ENCODE measurements around the gene FABP6. TPM values are rescaled to one million over a fixed set of nuclear protein-coding genes. Genes with fewer than 3 reads are reported as not detected.
"Not testable (repeated sequence)": the region's sequence is repeated elsewhere in the genome, so short reads cannot be mapped to it uniquely, and the experiment has no call there.

Gene FABP6, protein sequence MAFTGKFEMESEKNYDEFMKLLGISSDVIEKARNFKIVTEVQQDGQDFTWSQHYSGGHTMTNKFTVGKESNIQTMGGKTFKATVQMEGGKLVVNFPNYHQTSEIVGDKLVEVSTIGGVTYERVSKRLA
- total RNA-seq = 6.2 TPM

DNA sequence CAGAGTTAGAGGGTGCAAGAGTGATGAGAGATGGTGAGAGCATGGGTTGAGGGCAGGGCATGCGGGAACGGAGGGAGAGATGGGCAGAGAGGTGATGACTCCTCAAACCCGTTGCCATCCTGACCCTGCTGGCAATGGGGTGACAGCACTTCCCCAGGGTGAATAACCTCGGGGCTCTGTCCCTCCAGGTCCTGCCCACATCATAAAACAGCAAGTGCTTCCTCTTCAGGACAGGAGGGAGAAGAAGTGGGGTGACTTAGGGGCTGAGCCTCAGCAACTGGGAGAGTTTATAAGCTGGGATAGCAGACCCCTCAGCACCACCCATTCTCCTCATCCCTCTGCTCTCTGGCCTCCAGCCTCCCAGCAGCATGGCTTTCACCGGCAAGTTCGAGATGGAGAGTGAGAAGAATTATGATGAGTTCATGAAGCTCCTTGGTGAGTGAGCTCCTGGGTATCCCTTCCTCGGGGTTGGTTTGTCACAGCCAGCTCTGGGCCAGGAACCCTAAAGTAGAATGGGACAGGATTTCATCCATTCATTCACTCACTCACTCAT lies at the start of gene FABP6:
FABP6 (plus strand) TSS at position 317 of the 553 bp plus-strand sequence; CDS start at position 369, 52 bp downstream.
- DNase-seq (ENCODE audit: low spot score) = no peak

DNA sequence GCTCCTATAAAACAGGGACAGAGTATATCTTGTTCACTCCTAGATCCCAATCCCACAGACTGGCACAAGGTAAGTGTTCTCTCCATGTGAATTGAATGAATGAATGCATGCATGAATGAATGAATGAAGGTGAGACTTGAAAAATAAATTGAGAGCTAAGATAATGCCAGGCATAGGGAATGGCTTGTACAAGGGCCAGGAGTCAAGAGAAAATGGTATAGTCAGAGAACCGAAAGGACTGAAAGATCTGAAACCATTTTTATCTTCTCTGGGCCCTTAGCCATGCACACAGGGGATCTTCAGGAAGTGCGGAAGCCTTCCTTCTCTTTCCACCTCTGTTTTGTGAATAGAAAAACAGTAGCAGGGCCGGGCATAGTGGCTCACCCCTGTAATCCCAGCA lies 48.4 kb upstream of the FABP6 start:
- DNase-seq (ENCODE audit: low spot score) = no peak

DNA sequence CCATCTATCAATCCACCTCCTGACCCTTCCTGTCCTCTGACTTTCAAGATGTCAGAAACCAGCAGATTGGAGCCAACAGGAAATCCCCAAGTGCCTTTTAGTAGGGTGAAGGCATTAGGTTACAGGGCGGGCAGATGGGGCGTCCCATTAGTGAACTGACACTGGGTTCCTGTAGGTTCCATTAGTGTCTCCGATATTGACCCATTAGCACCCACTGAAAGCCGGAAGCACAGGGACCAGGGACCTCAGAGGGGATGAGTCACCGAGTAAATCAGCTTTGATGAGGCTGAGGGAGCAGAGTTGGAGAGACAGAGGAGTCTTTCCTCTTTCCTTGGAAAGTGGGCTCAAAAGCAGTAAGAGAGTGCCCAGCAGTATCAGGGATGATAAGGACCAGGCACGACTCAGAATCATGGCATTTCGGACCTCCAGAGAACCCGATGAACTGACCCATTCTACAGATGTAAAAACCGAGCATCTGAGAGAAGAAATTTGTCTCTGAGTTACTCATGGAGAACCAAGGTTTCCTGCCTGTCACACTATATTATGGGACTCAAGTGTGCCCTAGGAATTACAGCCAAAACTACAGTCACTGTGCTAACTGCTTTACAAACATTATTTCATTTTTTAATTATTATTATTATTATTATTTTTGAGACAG lies 47.2 kb upstream of the FABP6 start:
- no peak for DNase-seq (ENCODE audit: low spot score)

DNA sequence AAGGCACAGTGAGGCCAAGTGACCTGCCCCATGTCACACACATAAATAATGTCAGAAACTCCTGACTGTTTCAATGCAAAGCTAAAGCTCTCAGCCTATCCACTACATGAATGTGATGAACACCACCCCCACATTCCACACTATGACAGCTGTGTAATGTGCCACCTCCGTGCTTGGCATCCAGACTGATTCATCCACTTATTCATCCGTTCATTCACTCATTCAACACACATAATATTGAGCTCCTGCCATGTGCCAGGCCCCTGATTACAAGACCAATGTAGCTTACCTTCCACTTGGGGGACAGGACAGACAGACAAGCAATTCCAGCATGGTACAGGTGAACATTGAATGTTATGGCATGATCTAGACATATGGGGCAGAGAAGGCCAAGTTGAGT lies 46.2 kb upstream of the FABP6 start:
- no peak for DNase-seq (ENCODE audit: low spot score)

DNA sequence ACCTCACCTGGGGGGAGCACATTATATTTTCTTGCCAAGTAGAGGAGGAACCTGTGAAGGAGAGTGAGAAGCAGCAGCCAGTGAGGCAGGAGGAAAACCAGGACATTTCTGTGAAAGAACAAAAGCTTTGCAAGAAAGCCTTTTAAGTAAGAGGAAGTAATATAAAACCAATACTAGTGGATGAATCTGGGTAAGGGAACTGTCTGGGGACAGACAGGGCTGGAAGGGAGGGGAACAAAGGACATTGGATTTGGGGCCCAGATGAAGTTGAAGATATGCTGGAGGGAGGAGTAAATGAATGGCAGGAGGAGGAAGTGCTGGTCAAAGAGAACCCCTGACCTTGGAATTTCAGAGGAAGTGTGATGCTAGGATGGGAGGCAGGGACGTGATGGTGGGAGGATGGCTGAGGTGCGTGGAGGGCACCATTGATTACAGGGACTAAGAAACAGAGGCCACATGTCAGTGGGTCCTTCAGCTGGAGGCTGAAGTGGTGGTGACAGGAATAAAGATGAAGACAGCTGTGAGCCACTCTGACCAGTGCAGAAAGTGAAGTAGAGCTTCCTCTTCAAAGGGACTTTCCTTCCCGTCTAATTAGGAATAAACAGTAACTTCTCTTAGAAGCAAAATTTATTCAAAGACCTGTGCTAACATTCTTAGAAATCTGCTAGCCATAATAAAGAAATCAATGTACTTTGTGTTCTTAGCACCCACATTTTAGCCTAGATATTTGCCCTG lies 43.5 kb upstream of the FABP6 start:
- no peak for DNase-seq (ENCODE audit: low spot score)

DNA sequence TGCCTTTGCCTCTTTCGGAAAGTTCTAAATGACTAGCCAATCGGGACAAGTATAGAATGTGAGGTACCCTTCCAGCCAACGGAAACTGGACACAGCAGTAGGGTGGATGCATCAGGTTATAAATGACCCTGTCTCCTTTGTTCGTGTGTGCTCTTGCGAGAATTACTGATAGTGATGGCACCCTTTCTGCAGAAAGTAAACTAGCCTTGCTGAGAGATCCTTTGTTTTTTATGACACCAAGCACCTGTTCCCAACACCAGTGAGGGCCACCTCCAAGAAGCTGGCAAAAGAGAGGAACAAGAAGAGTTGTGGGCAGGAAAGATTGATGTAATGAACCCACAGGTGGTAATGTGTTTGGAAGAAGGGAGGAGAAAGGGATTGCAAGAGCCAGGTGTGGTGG lies 42.8 kb upstream of the FABP6 start:
- no peak for DNase-seq (ENCODE audit: low spot score)

DNA sequence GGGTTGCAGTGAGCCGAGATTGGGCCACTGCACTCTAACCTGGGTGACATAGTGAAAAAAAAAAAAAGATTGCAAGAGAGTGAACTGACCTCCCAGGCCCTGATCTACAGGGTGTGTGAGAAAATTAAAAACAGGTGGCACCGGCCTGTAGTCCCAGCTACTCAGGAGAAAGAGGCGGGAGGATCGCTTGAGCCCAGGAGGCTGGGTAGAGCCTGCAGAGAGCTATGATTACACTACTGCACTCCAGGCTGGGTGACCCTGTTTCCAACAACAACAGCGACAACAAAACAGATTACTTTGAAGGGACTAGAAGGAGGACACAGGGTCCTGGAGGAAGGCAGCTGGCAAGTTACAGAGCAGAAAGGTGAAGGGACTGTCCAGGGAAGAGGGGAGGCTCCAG lies 42.2 kb upstream of the FABP6 start:
- no peak for DNase-seq (ENCODE audit: low spot score)

DNA sequence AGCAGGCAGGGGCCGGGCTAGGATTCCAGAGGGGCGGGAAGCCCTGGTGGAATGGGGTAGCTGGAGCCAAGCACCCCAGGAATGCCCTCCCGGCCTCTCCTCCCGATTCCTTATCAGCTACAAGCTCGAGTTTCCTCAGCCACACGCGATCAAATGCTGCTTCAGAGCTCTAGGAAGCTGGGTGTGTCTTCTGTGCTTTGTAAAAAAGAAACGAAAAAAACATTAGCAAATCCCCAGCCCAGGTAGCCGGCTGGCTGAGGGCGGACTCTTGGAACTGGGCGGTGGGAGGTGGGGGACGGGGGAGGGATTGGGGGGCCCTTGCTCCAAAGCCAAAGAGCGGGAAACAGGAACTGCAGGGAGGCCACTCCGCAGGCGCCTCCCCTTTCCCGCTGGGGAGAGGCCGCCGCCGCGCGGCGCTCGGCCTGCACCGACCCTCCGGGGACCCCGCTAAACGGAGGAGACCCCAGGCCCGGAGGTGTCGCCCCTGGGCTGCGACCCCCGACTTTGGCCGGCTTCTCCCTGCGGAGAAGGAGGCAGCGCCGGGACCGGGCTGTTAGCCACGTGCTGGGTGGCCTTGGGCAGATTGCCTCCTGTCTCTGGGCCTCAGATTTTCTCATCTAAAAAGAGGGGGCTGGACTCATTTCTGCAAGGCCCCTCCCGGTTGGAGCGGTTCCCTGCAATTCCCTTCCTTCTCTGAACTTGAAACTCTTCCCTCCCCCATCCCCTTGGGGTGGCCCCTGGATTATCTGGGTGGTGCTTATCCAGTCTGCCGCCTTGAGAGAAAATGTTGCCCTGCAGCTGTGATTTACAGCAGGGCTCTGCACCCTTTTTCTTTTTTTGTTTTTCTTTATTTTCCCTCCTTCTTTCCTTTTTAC lies 40.9 kb upstream of the FABP6 start:
- DNase-seq (ENCODE audit: low spot score) = peak; percentile 68

DNA sequence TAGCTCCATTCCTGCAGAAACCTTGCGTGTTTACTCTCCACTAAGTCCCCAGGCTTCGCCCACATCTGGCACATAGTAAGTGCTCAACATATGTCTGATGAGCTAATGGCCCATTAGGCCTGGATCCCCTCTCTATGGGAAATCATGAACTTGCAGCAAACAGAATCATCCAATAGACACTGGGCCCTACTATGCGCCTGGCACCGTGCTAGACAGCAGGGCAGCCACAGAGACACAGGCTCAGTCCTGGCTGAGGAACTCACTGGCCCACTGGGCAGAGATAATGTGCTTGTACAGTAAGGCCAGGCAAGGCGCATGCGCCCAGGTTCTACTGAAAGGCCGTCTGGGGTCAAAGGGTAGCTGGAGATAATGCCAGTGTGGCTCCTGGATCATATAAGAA lies 36.9 kb upstream of the FABP6 start:
- no peak for DNase-seq (ENCODE audit: low spot score)

DNA sequence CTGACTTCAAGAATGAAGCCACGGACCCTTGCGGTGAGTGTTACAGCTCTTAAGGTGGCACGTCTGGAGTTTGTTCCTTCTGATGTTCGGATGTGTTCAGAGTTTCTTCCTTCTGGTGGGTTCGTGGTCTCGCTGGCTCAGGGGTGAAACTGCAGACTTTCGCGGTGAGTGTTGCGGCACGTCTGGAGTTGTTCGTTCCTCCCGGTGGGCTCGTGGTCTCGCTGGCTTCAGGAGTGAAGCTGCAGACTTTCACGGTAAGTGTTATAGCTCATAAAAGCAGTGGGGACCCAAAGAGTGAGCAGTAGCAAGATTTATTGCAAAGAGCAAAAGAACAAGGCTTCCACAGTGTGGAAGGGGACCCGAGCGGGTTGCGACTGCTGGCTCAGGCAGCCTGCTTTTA lies 36.2 kb upstream of the FABP6 start:
- DNase-seq (ENCODE audit: low spot score) = not testable (repeated sequence)

DNA sequence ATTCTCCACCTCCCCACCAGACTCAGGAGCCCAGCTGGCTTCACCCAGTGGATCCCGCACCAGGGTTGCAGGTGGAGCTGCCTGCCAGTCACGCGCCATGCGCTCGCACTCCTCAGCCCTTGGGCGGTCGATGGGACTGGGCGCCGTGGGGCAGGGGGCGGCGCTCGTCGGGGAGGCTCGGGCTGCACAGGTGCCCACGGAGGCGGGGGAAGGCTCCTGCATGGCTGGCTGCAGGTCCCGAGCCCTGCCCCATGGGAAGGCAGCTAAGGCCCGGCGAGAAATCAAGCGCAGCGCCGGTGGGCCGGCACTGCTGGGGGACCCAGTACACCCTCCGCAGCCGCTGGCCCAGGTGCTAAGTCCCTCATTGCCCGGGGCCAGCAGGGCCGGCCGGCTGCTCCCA lies 35.5 kb upstream of the FABP6 start:
- not testable (repeated sequence) for DNase-seq (ENCODE audit: low spot score)

DNA sequence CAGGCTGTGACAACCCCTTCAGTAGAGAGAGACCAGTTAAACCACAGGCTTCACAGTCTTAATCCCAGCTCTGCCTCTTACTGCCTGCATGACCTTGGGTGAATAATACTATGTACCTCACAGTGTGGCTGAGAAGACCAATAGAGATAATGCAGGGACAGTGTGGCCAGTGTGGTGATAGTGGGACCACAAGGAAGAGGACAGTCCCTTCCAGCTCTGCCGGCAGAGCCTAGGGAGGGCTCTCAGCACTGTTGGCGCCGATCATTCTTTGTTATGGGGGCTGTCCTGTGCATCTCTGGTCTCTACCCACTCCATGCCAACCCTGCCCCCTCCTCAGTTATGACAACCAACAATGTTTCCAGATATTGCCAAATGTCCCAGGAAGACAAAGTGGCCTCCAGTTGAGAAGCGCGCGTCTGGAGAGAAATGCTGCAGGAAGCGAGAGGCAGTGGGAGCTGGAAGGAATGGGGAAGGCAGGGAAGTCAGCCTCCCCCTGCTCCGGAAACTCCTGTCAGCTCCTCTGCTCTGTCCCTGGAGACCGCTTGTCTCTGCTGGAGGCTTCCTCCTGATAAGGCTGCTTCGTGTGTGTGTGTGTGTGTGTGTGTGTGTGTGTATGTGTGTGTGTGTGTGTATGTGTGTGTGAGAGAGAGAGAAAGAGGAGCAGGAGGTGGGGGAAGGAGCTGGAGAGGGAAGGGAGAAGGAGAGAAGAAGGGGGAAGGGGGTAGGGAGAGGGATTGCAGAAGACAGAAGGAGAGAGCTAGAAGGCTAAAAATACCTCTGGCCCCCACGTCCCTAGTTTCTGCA lies 31.8 kb upstream of the FABP6 start:
- DNase-seq (ENCODE audit: low spot score) = no peak

DNA sequence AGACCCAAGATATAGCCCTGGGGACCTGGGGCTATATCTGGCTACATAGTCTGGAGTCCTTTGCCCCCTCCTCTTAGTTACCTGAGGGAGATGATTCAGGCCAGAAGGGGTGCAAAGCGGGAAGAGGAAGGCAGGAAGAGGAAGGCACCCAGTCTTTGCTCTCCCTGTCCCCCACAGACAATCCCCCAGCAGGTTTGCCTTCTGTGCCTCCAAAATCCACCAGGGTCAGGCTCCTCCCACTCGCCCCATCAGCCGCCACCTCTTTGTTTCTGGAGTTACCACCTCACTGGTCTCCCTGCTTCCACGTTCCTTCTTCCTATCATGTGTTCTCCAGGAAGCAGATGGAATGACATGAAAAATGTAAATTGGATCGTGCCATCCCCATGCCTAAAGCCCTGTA lies 31.2 kb upstream of the FABP6 start:
- DNase-seq (ENCODE audit: low spot score) = no peak

DNA sequence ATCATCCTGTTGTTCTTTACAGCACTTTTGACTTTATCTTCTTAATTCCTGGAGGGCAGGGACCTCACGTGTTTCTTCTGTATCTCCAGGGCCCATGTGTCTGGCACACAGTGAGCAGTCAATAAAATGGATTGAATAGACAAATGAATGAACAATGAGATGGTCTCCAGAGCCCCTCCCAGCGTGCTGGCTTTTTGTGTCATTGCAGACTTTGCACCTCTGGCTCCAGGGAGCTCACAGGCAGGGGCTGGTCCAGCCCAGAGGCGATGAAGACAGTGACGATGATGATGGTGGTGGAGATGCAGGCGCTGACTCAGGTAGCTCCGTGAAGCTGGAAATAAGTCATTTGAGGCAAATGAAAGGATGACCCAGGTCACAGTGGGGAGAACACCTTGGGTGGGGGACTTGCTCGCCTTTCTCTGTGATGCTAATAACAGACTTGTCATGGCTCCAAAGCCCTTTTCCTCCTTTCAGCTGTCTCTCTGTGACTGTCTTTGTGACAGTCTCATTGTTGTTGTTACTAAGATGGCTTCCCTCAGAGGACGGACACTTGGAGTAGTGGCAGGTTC lies 30.4 kb upstream of the FABP6 start:
- DNase-seq (ENCODE audit: low spot score) = no peak

DNA sequence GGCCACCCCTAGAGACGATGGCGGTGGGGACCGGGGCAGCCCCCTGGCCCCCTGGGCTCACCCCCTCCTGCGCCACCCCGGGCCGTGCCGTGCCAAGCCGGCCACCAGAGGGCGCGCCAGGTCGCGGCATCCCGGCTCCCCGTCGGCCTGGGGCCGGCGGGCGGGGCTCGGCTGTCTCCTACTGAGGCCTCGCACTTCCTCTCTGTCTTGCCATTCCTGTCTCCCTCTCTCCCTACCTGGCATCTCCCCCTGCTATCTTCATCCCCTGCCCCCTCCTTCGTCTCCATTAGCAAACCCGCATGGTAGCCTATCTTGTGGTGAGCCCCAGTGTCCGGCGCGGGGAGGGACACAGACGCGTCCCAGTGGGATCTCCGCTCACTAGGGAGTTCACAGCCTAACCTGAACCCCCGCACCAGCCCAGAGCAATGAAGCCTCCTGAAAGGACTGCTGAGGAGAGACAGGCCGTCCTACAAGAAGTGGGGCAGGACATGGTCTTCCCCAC lies 29.8 kb upstream of the FABP6 start:
- DNase-seq (ENCODE audit: low spot score) = peak; percentile 78

DNA sequence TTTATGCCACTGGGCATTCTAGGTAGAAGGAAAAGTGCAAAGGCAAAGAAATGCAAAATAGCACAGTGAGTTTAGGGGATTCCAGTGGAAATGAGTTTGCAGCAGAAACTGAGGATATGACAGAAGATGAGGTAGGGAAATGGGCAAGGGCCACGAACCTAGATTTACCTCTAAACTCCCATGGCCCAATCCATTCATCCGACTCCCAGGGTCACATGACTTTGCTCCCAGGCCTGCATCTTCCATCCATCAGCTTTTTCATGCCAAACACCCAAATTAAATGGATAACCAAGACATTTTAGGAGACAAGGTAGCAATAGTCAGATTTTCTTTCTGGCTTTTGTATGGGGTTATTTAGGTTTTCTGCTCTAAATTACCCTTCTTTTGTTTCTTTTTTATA lies 22.2 kb upstream of the FABP6 start:
- DNase-seq (ENCODE audit: low spot score) = no peak

DNA sequence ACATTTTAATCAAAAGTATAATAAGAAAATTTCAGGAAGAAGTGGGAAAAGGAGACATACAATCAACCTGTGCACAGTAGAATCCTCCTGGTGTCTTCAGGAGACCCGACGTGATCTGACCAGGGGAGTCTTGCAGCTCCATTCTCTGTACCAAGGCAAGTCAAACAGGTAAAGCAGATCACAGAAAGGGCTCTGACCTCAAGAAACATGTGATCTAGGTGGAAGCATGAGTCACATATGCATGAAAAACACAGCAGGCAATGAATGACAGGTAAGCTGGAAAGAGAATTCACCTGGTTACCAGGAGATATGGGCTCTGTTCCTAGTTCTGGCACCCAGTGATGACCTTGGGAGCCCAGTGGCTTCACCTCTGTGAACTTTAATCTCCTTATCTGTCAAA lies 19.4 kb upstream of the FABP6 start:
- DNase-seq (ENCODE audit: low spot score) = no peak

DNA sequence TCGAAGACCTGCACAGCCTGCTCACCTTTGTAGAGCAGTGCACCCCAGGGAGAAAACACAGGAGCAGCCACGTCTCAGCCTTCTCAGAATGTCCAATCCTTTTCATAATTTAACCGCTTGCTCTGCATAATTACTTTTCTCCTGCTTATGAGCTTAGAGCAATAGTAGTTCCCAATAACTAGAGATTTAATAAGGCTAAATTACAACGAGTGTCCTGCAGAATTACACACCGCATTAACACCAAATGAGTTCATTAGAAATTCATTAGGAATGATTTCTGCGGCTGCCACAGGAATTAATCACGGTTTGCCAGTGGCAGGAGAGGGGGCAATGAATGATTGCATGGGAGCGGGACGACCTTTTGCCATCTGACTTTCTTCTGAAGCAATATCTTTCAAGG lies 18.7 kb upstream of the FABP6 start:
- DNase-seq (ENCODE audit: low spot score) = no peak

DNA sequence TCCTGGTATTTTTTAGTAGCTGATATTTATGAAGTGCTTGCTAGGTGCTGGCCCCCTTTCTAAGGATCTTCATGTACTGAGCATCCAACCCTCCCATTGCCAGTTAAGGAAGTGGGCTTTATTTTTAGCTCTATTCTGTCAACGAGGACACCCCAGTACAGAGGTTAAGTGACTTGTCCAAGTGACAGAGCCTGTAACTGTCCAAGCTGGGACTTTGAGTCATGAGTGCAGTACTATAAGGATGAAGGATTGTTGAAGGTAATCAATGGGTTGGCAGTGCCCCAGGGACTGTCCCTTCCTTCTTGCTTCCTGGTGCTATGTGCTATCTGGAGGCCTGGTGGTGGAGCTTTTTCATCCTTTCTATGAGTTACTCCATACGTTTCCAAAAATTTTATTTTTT lies 18.0 kb upstream of the FABP6 start:
- DNase-seq (ENCODE audit: low spot score) = no peak

DNA sequence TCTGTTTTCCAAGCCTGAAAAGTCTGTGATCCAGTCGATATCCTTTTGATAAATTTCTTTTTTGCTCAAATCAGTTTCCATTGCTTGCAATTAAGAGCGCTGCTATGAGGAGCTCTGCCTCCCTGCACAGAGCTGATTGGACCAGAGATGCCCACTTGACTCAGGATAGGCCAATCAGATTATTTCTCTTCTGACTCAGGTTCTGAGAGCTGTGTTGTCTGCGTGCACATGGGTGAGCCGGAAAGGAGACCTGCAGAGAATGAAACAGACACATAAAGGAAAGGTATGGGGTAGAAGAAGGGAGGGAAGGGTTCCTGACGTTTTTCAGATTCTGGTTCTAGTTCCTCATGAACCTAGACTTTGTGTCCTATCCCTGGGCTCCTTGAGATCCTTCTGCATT lies 15.8 kb upstream of the FABP6 start:
- DNase-seq (ENCODE audit: low spot score) = no peak

DNA sequence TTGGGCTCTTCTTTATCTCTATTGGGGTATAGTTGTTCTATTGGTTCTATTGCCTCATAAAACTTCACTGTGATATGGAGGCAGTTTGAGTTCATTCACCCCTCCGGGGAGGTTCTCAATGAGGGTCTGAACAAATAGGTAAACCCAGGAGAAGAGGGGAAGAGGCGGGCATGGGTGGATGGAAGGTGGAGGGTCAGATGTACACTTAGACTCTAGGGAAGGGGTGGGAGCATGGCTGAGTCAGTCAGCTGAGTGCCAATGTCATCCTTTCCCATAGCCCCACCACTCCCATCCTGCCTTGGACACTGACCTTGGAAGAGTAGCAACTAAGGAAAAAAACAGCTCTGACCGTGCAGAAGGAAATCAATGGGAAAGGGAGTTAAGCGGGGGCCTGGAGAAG lies 9.9 kb upstream of the FABP6 start:
- DNase-seq (ENCODE audit: low spot score) = no peak
